GM18868 (cell line): Measurements from ENCODE around the gene UNC50.

Experiments
- ATAC-seq: cut with Tn5 transposase; IDR thresholded peaks from one replicate; pipeline ENCODE4 v1.9.1; 2021; ENCODE audit warnings: mild to moderate bottlenecking, moderate library complexity; ENCODE audit not compliant: unreplicated experiment

Gene UNC50, protein sequence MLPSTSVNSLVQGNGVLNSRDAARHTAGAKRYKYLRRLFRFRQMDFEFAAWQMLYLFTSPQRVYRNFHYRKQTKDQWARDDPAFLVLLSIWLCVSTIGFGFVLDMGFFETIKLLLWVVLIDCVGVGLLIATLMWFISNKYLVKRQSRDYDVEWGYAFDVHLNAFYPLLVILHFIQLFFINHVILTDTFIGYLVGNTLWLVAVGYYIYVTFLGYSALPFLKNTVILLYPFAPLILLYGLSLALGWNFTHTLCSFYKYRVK

DNA sequence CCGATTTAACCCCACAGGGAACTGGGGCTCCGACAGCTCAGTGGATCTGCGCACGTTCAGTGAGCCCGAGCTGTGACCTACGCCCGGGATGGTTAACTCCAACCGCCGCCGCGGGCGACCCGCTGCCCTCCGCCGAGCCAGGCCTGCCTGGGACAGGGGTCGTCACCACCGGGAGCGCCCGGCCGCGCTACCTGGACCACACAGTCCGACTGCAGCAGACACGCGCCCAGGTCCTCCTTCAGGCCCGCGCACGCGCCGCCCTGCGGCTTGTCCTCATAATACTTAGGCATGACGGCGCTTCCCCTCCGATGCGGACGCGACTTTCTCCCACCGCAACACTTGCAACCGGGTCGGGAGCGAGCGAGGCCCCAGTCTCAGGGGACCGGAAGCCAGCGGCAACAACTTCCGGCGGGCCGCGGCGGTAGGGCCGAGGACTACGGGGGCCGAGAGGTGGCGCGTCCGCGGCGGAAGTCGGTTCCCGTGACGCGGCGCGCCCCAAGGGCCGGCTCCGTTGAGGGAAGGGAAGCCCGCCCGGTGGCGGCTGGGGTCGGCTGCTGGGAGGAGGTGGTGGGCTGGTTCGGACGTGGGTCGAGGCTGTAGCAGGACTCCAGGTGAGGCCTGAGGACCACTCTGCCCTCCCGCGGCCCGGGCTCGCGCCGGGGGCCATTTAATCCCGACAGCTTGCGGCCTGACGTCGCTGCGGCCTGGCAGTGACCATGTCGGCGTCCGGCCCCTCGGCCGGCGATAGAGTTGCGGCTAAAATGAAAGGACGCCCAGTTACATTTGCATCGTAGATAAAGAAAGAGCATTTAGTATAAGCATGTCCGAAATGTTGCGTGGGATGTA, at the start of gene UNC50, which contains the start of gene COA5:
Gene UNC50 (plus strand): TSS at position 474 of the 846 bp plus-strand sequence. CDS start 1,171 bp downstream, outside the sequence.
Gene COA5 (minus strand): TSS at position 397 of the 846 bp plus-strand sequence. CDS start 107 bp downstream, at position 290.
- ATAC-seq: peak; percentile 89

DNA sequence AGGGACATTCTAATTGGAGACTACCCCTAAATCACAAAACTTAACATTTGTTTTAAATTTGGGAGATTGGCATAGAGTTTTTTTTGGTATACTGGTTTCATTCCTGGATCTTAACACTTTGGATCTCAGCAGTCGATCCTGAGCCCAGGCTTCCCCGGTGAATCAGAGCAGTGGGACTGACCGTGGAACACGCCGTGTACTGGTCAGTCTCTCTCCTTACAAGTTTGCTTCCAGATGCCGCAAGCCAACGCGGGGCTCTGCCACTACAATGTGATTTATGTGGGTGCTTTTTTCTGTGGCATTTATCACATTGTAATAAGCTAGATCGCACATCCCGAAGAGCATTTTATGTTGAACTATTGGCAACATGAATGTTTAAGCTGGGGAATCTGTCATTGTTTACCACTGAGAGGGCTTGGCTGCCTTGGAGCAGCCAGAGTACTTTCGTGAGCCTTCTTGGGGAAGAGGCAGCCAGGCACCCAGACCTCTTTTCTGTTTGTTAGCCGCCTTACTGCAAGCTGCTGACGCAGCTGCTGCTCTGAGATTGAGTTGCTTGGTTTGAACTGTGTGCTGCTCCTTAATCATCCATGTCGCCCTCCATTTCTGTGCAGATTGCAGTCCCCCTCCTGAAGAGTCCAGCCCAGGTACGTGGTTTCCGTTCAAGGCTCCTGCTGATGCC, 49.4 kb upstream of the UNC50 start:
- no peak for ATAC-seq

DNA sequence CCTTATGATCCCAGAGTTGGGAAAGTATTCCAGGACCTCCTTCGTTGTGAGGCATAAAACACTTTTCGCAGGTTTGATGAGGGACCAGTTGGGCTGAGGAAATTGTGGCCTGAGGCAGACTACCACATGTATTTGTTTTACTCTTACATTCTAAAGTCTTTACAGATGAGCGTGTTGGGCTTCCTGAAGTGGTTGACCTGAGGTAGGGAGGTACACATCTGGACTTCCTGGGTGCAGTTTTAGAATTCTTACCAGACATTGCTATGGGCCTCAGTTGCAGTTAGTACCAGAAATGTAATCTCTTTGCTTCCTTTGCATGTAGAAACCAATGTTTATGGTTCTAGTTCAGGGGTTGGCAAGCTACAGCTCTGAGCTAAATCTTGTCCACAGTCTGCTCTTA, 48.8 kb upstream of the UNC50 start:
- no peak for ATAC-seq

DNA sequence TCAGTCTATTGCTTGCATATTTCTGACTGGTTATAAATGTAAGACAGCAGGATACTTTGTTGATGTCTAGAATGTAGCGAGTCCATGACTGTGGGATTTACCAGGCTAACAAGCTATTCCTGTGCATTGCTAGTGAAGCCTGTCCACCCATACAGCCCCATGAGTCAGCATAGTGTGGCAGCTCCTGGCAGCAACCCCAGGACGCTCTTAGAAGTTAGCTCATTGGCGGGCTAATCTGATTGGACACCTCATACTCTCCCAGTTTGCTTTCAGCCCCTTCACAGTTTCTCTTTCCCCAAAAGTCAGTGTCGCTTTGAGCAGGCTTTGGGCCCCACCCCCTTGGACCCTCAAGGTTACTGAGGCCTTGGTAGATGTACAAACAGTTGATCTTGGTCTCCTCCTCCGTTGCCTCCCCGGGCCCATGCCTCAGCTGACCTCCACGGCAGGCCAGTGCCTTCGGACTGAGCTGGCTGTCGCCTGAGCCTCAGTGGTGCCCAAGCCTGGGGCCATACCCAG, 48.1 kb upstream of the UNC50 start:
- ATAC-seq: no peak

DNA sequence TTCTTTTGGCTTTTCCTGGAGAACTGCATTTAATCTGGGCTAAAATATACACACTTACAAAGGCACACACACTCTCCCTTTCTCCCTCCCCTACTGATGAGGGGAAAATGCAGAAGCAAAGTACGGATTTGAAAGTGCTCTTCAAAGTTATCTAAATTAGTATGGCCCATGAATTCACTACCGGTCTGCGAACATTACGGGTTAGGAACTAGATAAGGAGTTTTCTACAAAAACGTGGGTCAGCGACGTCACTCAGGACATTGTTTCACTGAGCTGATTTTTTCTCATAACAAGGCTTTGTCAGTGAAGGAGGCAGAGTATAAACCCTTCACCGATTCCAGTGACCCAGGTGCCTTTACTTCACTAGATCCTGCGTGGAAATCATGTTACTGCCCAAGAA, 47.4 kb upstream of the UNC50 start:
- ATAC-seq: no peak

DNA sequence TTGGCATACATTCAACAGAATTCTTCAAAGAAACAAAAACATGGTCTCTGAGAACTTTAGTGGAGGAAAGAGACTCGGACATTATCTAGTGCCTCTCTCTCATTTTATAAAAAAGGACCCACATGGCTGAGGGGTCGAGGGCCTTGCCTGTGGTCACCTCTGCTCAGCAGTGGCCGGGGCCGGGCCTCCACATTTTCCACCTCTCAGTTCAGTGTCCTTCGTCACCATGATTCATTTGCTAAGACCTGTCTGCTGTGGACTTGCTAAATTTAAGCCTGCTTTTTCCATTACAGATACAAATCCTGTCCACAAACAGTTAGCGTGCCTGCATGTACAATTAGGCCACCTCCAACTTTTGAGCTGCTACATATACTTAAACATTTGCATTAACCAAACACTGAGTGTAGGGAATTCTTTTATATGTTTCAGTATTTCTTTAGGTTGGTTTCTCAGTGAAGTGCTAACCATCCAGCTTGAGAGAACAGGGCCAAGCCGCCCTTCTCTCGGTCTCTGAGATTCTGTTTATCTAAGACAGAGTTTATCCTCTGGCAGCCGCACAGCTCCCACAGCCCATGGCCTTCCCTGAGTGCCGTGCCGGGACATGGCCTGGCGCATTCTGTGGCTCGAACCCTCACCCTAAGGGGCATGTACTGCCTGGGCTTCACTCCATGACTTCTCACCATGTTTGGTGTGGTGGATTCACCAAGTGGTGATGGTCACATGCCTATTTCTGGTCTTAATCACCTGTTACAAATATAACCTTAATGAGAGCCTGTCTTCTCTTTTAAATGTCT, 46.3 kb upstream of the UNC50 start:
- no peak for ATAC-seq

DNA sequence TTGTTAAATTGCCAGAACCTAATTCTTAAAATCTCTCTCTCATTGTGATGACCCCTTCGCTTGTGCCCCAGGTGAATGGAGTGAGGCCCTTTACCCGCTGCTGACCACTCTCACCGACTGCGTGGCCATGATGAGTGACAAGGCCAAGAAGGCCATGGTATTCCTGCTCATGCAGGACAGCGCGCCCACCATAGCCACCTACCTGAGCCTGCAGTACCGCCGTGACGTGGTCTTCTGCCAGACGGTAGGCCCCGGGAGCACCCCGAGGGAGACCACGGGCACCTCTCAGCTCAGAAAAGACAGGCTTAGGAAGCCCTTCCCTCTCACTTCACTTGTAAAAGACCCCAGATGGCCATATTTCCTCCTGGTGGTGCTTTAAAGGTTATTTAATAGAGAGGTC, 45.0 kb upstream of the UNC50 start:
- ATAC-seq: no peak

DNA sequence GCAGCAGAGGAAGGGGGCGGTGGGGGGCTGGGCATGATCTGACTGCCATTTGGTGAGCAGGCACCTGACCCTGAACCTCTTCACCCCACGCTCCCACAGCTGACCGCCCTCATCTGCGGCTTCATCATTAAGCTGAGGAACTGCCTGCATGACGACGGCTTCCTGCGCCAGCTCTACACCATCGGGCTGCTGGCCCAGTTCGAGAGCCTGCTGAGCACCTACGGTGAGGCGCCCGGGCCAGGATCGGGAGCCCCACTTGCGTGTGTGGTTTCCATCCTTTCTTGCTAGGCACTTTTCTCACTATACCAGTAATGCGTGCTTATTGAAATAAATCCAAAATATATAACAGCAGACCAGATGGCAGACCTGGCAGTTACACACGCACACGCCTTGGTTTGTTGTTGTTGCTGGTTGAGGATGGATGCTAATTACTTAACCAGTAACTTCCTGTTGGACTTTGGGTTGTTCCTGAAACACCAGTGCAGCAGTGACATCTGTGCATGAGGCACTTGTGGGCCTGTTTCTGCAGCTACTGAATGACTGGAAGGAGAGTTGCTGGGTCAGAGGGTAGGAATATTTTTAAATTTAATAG, 43.8 kb upstream of the UNC50 start:
- ATAC-seq: no peak

DNA sequence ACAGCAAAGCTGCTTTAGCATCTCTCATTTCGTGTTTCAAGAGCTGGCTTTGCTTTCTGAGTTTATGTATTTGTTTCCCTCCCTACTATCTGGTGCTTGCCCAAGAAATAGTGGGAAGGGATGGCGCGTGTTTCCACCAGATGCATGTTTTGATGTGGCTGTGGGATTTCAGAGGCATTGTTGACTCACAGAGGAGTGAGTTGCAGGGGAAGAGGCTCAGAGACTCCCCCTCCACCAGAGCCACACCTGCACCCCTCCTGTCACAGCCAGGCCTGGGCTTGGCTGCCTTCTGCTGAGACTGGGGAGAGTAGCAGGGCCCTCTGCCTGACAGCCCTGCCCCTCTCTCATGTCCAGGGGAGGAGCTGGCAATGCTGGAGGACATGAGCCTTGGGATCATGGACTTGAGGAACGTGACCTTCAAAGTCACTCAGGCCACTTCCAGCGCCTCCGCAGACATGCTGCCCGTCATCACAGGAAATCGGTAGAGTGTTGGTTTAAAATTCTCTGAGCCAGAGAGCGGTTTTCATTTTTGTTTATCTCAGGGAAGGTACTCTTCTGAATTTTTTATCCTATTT, 43.0 kb upstream of the UNC50 start:
- no peak for ATAC-seq

DNA sequence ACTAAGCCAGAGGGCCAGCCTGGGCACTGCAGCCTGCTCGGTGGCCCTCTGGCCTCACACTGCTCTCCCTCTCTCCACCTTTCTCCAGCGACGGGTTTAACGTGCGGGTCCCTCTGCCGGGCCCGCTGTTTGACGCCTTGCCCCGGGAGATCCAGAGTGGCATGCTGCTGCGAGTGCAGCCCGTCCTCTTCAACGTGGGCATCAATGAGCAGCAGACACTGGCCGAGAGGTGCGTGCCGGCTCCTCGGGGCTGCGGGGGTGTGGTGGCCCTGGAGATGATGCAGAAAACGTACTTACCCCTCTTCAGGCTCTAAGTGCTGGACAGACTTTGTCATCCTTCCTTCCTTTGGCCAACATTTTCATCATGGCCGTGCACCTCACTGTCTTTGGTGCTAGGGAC, 42.4 kb upstream of the UNC50 start:
- ATAC-seq: no peak

DNA sequence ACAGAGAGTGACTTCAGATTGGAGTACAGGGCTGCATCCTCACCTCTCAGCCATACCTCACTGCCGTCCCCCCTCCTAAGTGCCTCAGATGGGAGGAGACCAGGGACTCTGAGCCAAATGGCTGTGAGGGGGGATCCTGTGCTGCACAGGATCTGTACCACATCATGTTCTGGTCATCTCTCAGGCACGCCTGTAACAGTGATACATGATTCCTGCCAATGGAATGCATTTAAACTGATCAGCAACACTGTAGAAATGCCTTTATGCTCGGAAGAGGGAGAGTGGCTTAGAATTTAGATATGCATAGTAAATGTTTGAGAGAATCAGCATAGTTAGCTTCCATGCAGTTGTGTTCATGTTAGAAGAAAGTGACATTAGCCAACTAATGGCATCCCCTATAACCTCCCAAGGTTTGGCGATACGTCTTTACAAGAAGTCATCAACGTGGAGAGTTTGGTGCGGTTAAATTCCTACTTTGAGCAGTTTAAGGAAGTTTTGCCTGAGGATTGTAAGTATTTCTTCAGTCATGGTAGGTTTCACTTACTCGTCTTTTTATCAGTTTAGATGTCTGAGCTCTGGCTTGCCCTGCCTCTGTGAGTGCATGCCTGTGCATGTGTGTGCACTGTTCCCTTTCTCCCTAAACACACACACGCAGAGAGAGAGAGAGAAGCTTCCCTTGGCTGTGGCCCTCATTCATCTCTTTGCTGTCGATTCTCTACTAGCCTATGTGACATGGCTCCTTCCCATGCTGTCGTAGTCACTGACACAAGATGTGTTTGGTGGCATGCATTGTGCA, 40.0 kb upstream of the UNC50 start:
- no peak for ATAC-seq

DNA sequence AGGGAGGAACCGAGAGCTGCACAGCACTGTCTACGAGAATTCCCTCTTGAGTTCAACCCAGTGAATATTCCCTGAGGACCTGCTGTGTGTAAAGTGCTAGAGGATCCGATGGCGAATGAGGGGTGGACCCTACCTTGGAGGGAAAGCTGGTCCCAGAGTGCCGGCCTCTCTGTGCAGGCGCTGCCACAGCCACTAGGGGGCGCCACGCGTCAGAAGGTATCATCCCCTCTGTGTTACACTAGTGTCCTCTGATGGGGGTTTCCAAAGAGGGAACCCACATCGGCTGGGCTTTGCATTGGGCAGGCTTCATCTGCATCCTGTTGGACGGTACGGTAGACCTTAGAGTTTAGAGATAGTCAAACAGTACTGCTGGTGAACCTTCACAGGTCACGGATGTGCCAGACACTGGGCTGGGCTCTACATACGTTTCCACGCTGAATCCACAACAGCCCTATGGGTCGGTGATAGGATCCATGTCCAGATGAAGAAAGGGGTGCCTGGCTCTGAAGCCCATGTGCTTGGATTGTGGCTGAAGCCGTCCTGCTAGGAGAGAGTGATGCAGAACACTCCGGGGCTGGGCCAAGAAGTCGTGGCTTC, 39.1 kb upstream of the UNC50 start:
- ATAC-seq: peak; percentile 59

DNA sequence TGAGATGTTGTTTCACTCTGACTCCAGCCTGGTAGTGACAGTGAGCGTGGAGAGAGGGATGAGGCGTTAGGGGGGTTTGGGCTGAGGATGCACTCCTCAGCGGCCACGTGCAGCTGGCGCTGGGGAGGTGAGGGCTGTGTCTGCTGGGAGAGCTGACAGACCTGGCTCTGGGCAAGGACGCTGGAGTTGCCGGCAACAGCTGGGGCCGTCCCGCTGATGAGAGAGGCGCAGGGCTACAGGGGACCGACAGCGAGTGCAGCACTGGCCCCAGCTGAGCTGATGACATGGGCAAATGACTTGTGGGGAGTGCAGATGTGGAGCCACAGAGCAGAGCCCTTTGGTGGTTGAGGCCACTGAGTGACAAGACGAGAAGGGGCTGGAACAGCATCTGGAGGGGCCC, 38.5 kb upstream of the UNC50 start:
- ATAC-seq: no peak

DNA sequence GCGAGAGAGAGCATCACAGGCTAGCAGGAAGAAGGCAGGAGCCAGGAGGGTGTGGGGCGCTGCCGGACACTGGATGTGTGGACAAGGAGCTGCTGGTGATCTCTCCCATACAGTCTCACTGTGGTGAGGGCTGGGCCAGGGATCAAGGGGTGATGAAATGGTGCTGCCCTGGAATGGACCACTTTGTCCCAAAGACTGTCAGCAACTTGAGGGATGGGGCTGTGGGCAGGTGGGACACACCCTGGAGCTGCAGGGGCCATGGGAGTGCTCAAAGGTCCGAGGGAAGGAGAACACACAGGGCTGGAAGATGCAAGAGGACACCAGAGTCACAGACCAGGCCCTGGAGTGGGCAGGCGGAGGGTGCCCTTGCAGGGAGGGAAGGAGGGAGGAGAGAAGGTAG, 38.0 kb upstream of the UNC50 start:
- ATAC-seq: no peak

DNA sequence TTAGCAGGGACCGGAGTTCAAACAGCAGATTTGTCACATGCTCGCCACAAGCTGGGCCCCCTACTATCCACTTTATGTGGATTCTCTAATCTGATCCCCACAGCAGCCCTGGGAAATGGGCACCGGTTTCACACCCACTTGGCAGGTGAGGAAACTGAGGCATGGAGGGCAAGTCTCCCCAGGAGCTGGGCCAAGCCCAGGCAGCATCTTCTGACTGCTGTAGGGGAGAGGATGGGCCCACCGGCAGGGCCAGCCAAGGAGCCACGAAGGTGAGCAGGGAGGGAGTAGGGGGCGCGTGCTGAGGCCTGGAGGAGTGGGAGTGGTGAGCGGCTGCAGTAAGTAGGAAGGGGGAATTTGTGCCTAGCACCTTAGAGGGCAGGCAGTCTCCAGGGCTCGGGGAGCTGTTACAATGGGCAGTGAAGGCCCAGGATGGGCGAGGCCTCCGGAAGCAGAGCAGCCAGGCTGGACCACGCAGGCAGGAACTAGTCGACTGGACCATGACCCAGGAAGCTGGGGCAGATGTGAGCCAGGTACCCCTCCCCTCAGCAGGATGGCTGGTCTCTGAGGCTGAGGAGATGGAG, 37.2 kb upstream of the UNC50 start:
- ATAC-seq: no peak

DNA sequence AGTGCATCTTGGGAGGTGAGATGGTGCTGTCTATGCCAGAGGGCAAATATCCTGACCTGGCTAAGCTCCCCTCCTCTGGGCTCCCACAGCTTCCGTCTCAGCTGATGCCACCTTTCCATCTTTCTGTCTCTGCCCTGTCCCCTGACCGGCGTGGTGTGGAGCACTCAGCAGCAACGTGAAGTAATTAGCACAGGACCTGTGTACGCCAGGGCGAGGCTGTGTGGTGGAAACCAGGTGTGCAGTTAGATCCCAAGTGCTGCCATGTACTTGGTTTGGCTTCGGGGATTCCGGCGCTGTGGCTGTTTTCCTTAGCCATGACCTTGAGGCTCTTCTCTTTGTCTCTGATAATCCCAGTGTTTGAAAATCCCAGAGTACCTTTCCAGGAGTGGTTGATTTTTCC, 36.6 kb upstream of the UNC50 start:
- no peak for ATAC-seq

DNA sequence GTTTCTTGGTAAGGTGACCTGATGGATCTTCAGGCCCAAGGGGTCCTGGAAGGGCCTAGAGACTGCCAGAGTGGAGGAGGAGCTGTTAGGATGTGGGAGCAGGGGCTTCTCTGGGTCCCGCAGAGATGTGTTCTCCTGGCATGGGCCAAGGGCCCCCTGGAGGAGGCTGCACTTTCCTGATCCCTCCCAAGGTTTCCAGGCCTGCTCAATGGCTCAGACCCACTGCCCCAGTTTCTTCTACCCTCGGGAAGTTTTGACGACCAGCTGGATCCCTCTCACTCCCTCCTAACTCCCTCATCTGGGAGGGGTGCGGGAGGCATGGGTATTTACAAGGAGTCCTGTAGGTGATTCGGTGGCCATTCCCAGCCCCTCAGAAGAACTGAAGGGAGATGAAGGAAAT, 36.2 kb upstream of the UNC50 start:
- no peak for ATAC-seq

DNA sequence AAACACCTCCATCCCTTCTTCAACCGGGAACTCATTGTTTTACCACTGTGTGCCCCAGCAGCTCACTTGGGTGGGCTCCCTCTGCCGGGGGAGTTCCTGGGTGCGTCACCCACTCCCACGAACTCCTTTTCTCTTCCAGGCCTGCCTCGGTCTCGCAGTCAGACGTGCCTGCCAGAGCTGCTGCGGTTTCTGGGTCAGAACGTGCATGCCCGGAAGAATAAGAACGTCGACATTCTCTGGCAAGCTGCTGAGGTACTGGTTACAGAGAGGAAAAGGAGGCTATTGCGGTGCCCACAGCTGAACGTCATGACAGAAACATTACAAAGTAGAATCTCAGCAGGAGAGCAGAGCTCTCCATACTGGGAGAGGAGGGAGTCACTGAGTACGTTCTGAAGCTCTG, 35.7 kb upstream of the UNC50 start:
- no peak for ATAC-seq
